Peyer's patch (tissue), 4 donors: ENCODE measurements around the gene SLC2A9. TPM values are rescaled to one million over a fixed set of nuclear protein-coding genes. Genes with fewer than 3 reads are reported as not detected.

ENCODE experiments used
- DNase-seq, 3 donors: peaks; one replicate each; pipeline ENCODE4 v3.0.0-alpha.2; 2017 to 2019
- H3K27ac ChIP-seq, 4 donors: fragments of 200-600 bp; sonication (generic); one replicate each; pipeline ENCODE4 v1.5.1; 2016 to 2019
- H3K27me3 ChIP-seq, 2 donors: fragments of 200-600 bp; sonication (generic); one replicate each; pipeline ENCODE4 v1.5.1; 2019
- H3K36me3 ChIP-seq, 3 donors: fragments of 200-600 bp; sonication (generic); one replicate each; pipeline ENCODE4 v1.5.1; 2016 to 2019
- H3K4me1 ChIP-seq, 4 donors: fragments of 200-600 bp; sonication (generic); one replicate each; pipeline ENCODE4 v1.5.1; 2016 to 2019
- H3K4me3 ChIP-seq, 4 donors: fragments of 200-600 bp; sonication (generic); 1 replicate in 3 of 4; 2 replicates in 1 of 4; pipeline ENCODE4 v1.5.1; 2016 to 2019; ENCODE audit warnings: mild to moderate bottlenecking in 1 of 4
- H3K9me3 ChIP-seq, 4 donors: fragments of 200-600 bp; sonication (generic); one replicate each; pipeline ENCODE4 v1.5.1; 2016 to 2019; ENCODE audit warnings: mild to moderate bottlenecking in 1 of 4
- CTCF ChIP-seq, 6 experiments: fragments of 450-650 bp in 4 of 6; fragments of 200-600 bp in 2 of 6; sonication (generic) in 1 of 6; IDR thresholded peaks; one replicate each; pipeline ENCODE4 v1.5.1; 2017 to 2019; ENCODE audit warnings: antibody characterized with exemption in 6 of 6, mild to moderate bottlenecking in 3 of 6, moderate library complexity in 1 of 6
- POLR2A ChIP-seq, 2 donors: fragments of 450-650 bp; IDR thresholded peaks; one replicate each; pipeline ENCODE4 v1.5.1; 2017; ENCODE audit warnings: antibody characterized with exemption in 2 of 2, mild to moderate bottlenecking in 2 of 2, moderate library complexity in 2 of 2
- total RNA-seq, 4 donors: library from RNA; depleted of rRNA; stranded (reverse); fragments of >200 nt; gene quantifications; one replicate each; pipeline ENCODE4 v1.1.0, GENCODE V29; 2016

SLC2A9 gene
- total RNA-seq, 4 donors from 2014 or later, result 8.3 to 24.1 (median 22.0) TPM

GRCh38 chr4:9921326-9921725, 100.0 kb downstream of the SLC2A9 start:
- no peaks in the 10 kb centered on the region for H3K27me3 ChIP-seq
- TF ChIP-seq POLR2A (IDR thresholded peaks at IDR 0.05) (no peak), CTCF (IDR thresholded peaks at IDR 0.05) (no peak)
- no peak overlapping the region for H3K27ac ChIP-seq
- no peak overlapping the region for H3K4me3 ChIP-seq
- H3K36me3 ChIP-seq, result no peaks in the 10 kb centered on the region
- DNase-seq, result no peak
- no peaks in the 10 kb centered on the region for H3K4me1 ChIP-seq
- H3K9me3 ChIP-seq, result no peaks in the 10 kb centered on the region

- TF ChIP-seq POLR2A (IDR thresholded peaks at IDR 0.05) (no peak), CTCF (IDR thresholded peaks at IDR 0.05) (no peak)
- Histone ChIP-seq H3K27ac (no peak overlapping the region), H3K27me3 (no peaks in the 10 kb centered on the region)
These were observed 101.3 kb downstream of the SLC2A9 start for GRCh38 chr4:9920029-9920428.

GRCh38 chr4:9919047-9919446, 102.2 kb downstream of the SLC2A9 start:
- H3K4me3 ChIP-seq, result no peak overlapping the region
- no peak for DNase-seq
- TF ChIP-seq POLR2A (IDR thresholded peaks at IDR 0.05) (no peak), CTCF (IDR thresholded peaks at IDR 0.05) (no peak)
- no peak overlapping the region for H3K27ac ChIP-seq
- H3K36me3 ChIP-seq, result no peaks in the 10 kb centered on the region
- no peaks in the 10 kb centered on the region for H3K4me1 ChIP-seq
- H3K9me3 ChIP-seq, result no peaks in the 10 kb centered on the region
- H3K27me3 ChIP-seq, result no peaks in the 10 kb centered on the region

More at GRCh38 chr4:9920029-9920428, 101.3 kb downstream of the SLC2A9 start:
- no peak for DNase-seq
- Histone ChIP-seq H3K36me3 (no peaks in the 10 kb centered on the region), H3K9me3 (no peaks in the 10 kb centered on the region), H3K4me1 (no peaks in the 10 kb centered on the region), H3K4me3 (no peak overlapping the region)

GRCh38 chr4:9918484-9918883, 102.8 kb downstream of the SLC2A9 start:
- Histone ChIP-seq H3K4me3 (no peak overlapping the region), H3K36me3 (no peaks in the 10 kb centered on the region), H3K27ac (no peak overlapping the region), H3K4me1 (no peaks in the 10 kb centered on the region), H3K9me3 (no peaks in the 10 kb centered on the region), H3K27me3 (no peaks in the 10 kb centered on the region)
- DNase-seq, result no peak
- TF ChIP-seq CTCF (IDR thresholded peaks at IDR 0.05) (no peak), POLR2A (IDR thresholded peaks at IDR 0.05) (no peak)

- Histone ChIP-seq H3K4me1 (no peaks in the 10 kb centered on the region), H3K27me3 (no peaks in the 10 kb centered on the region), H3K27ac (no peak overlapping the region), H3K4me3 (no peak overlapping the region), H3K9me3 (no peaks in the 10 kb centered on the region), H3K36me3 (no peaks in the 10 kb centered on the region)
- DNase-seq, result no peak
- TF ChIP-seq CTCF (IDR thresholded peaks at IDR 0.05) (no peak), POLR2A (IDR thresholded peaks at IDR 0.05) (no peak)
These were observed 104.4 kb downstream of the SLC2A9 start for GRCh38 chr4:9916937-9917336.

- Histone ChIP-seq H3K4me3 (no peak overlapping the region), H3K36me3 (no peaks in the 10 kb centered on the region), H3K27me3 (no peaks in the 10 kb centered on the region), H3K9me3 (no peaks in the 10 kb centered on the region), H3K27ac (no peak overlapping the region), H3K4me1 (no peaks in the 10 kb centered on the region)
- no peak for DNase-seq
- no peak for TF ChIP-seq CTCF (IDR thresholded peaks at IDR 0.05)
- no peak for TF ChIP-seq POLR2A (IDR thresholded peaks at IDR 0.05)
These were observed 105.0 kb downstream of the SLC2A9 start for GRCh38 chr4:9916346-9916745.
